ENCODE results near the gene MED15.

Gene MED15

DNA sequence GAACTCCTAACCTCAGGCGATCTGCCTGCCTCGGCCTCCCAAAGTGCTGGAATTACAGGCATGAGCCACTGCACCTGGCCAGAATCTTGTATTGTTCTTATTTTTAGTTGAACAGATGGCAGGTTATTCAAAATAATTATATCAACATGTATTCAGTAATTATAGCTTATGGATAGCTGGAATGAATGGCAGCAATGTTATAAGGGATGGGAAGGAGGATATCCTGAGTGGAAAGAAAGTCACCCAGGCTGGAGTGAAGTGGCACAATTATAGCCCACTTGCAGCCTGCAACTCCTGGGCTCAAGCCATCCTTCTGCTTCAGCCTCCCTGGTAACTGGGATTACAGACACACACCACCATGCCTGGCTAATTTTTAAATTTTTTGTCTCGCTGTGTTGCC, 88.1 kb downstream of the MED15 start:
- in situ Hi-C loops (cut with HindIII; ENCODE audit: low pct_ligation_motif_present, low sequenced_read_pairs) = no loop called here
- Histone ChIP-seq H3K4me3 (ENCODE audit: low read depth, low read length) (no peak overlapping the region), H3K36me3 (replicated peaks) (no peaks in the 10 kb centered on the region), H3K27me3 (replicated peaks) (no peaks in the 10 kb centered on the region), H3K27ac (no peak overlapping the region)
- no peak for TF ChIP-seq CTCF (IDR thresholded peaks at IDR 0.05; ENCODE audit: low read depth, low read length, missing control alignments)
- DNase-seq = no peak

DNA sequence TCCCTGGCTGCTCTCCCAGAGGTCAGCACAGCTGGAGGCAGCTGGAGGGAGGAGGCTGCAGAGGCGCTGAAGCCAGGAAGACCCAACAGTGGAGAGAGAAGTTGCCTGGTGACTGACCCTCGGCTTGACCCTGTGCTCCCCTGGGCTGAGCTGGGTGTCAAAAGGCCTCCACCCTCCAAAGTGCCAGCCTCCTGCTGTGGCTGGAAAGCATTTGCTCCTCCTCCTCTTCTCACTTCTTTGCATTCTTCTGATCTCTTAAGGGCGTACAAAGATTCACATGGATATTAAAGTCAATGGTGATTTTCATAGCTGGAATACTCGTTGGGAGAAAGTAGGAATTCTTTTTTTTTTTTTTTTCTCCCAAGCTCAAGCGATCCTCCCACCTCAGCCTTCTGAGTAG, 91.7 kb downstream of the MED15 start:
- H3K27me3 ChIP-seq (replicated peaks) = peaks cover 4% of the 10 kb centered on the region
- no peak for TF ChIP-seq CTCF (IDR thresholded peaks at IDR 0.05; ENCODE audit: low read depth, low read length, missing control alignments)
- no peak overlapping the region for H3K27ac ChIP-seq
- in situ Hi-C loops (cut with HindIII; ENCODE audit: low pct_ligation_motif_present, low sequenced_read_pairs) = no loop called here
- no peaks in the 10 kb centered on the region for H3K36me3 ChIP-seq (replicated peaks)
- H3K4me3 ChIP-seq (ENCODE audit: low read depth, low read length) = no peak overlapping the region
- DNase-seq = no peak

GRCh38 chr22:20600137-20600673, 92.8 kb downstream of the MED15 start:
- no peak overlapping the region for H3K27ac ChIP-seq
- H3K36me3 ChIP-seq (replicated peaks) = no peaks in the 10 kb centered on the region
- no peak for TF ChIP-seq CTCF (IDR thresholded peaks at IDR 0.05; ENCODE audit: low read depth, low read length, missing control alignments)
- DNase-seq = no peak
- peaks cover 4% of the 10 kb centered on the region for H3K27me3 ChIP-seq (replicated peaks)
- in situ Hi-C loops (cut with HindIII; ENCODE audit: low pct_ligation_motif_present, low sequenced_read_pairs) = no loop called here
- H3K4me3 ChIP-seq (ENCODE audit: low read depth, low read length) = no peak overlapping the region

DNA sequence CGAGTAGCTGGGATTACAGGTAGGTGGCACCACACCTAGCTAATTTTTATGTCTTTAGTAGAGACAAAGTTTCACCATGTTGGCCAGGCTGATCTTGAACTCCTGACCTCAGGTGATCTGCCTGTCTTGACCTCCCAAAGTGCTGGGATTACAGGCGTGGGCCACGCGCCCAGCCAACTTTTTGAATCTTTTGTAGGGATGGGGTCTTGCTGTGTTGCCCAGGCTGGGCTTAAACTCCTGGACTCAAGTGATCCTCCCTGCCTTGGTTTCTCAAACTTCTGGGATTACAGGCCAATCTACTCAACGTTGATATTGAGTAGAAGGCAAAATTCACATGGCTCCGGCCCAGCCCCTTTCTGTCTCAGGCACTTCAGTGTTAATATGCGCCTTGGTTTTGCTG, 93.9 kb downstream of the MED15 start:
- Histone ChIP-seq H3K27me3 (replicated peaks) (peaks cover 4% of the 10 kb centered on the region), H3K36me3 (replicated peaks) (no peaks in the 10 kb centered on the region), H3K27ac (no peak overlapping the region), H3K4me3 (ENCODE audit: low read depth, low read length) (no peak overlapping the region)
- no peak for TF ChIP-seq CTCF (IDR thresholded peaks at IDR 0.05; ENCODE audit: low read depth, low read length, missing control alignments)
- DNase-seq = no peak
- in situ Hi-C loops (cut with HindIII; ENCODE audit: low pct_ligation_motif_present, low sequenced_read_pairs) = no loop called here

- in situ Hi-C loops (cut with HindIII; ENCODE audit: low pct_ligation_motif_present, low sequenced_read_pairs) = no loop called here
- H3K27me3 ChIP-seq (replicated peaks) = peaks cover 11% of the 10 kb centered on the region
- no peak for TF ChIP-seq CTCF (IDR thresholded peaks at IDR 0.05; ENCODE audit: low read depth, low read length, missing control alignments)
- DNase-seq = no peak
- H3K27ac ChIP-seq = no peak overlapping the region
- no peaks in the 10 kb centered on the region for H3K36me3 ChIP-seq (replicated peaks)
- H3K4me3 ChIP-seq (ENCODE audit: low read depth, low read length) = no peak overlapping the region
Observed at GRCh38 chr22:20602609-20603164, 95.3 kb downstream of the MED15 start.

Measured in brain microvascular endothelial cell (primary cell).